Measurements from ENCODE around the gene GPSM1. TPM values are rescaled to one million over a fixed set of nuclear protein-coding genes. Genes with fewer than 3 reads are reported as not detected.
A peak's percentile ranks its signal among the peaks of the same experiment; 100 is the strongest.

GPSM1 gene
- total and polyA plus RNA-seq, 5 donors from 2014 or later: 0.59 to 12.3 (median 1.3) TPM

GRCh38 chr9:136304456-136304855 lies 22.9 kb upstream of the GPSM1 start:
- peaks cover 0 to 6% (median 4%) of the 10 kb centered on the region in 4 donors for H3K4me1 Mint-ChIP-seq
- ATAC-seq (ENCODE audit: low read depth in 2 of 2): no peak
- Histone ChIP-seq H3K36me3 (ENCODE audit: control insufficient read depth, insufficient read depth, low read length) (no peaks in the 10 kb centered on the region), H3K9me3 (ENCODE audit: control insufficient read depth in 2 of 2, low read length in 2 of 2) (no peaks in the 10 kb centered on the region), H3K4me1 (ENCODE audit: control insufficient read depth, insufficient read depth, low read length, poor library complexity, severe bottlenecking) (peaks cover 4% of the 10 kb centered on the region), H3K27me3 (ENCODE audit: control insufficient read depth, insufficient read depth, low read length) (peaks cover 2% of the 10 kb centered on the region), H3K4me3 (ENCODE audit: low read depth, low read length) (no peak overlapping the region), H3K27ac (ENCODE audit: insufficient read depth, low read length, poor library complexity, severe bottlenecking) (no peak overlapping the region)
- H3K27me3 Mint-ChIP-seq: no peaks in the 10 kb centered on the region
- no peaks in the 10 kb centered on the region for H3K36me3 Mint-ChIP-seq
- H3K27ac Mint-ChIP-seq: no peak overlapping the region
- no peak for DNase-seq
- H3K9me3 Mint-ChIP-seq: no peaks in the 10 kb centered on the region
- H3K4me3 Mint-ChIP-seq: no peak overlapping the region

- Histone ChIP-seq H3K27me3 (ENCODE audit: control insufficient read depth, insufficient read depth, low read length) (peaks cover 2% of the 10 kb centered on the region), H3K4me3 (ENCODE audit: low read depth, low read length) (no peak overlapping the region), H3K4me1 (ENCODE audit: control insufficient read depth, insufficient read depth, low read length, poor library complexity, severe bottlenecking) (peaks cover 4% of the 10 kb centered on the region), H3K27ac (ENCODE audit: insufficient read depth, low read length, poor library complexity, severe bottlenecking) (no peak overlapping the region), H3K36me3 (ENCODE audit: control insufficient read depth, insufficient read depth, low read length) (no peaks in the 10 kb centered on the region), H3K9me3 (ENCODE audit: control insufficient read depth in 2 of 2, low read length in 2 of 2) (no peaks in the 10 kb centered on the region)
- DNase-seq: no peak
- Mint-ChIP-seq H3K4me3 (no peak overlapping the region), H3K4me1 (peaks cover 0 to 6% (median 4%) of the 10 kb centered on the region in 4 donors), H3K27me3 (no peaks in the 10 kb centered on the region), H3K36me3 (no peaks in the 10 kb centered on the region), H3K9me3 (no peaks in the 10 kb centered on the region), H3K27ac (no peak overlapping the region)
- no peak for ATAC-seq (ENCODE audit: low read depth in 2 of 2)
Observed at GRCh38 chr9:136304981-136305380, 22.4 kb upstream of the GPSM1 start.

- ATAC-seq (ENCODE audit: low read depth in 2 of 2): peak in 1 of 2 donors; percentile 12
- H3K27ac Mint-ChIP-seq: no peak overlapping the region
Observed at GRCh38 chr9:136305804-136306203, 21.5 kb upstream of the GPSM1 start.

GRCh38 chr9:136306211-136307208 lies 20.8 kb upstream of the GPSM1 start:
- no peaks in the 10 kb centered on the region for H3K36me3 ChIP-seq (ENCODE audit: control insufficient read depth, insufficient read depth, low read length)
- H3K4me1 ChIP-seq (ENCODE audit: control insufficient read depth, insufficient read depth, low read length, poor library complexity, severe bottlenecking): peaks cover 10% of the 10 kb centered on the region
- H3K4me1 Mint-ChIP-seq: peaks cover 0 to 6% (median 4%) of the 10 kb centered on the region in 4 donors
- H3K27ac Mint-ChIP-seq: no peak overlapping the region
- no peaks in the 10 kb centered on the region for H3K36me3 Mint-ChIP-seq
- H3K4me3 ChIP-seq (ENCODE audit: low read depth, low read length): no peak overlapping the region
- peak overlapping the region in 1 of 4 donors; percentile 41 for H3K4me3 Mint-ChIP-seq
- H3K9me3 Mint-ChIP-seq: no peaks in the 10 kb centered on the region
- no peaks in the 10 kb centered on the region for H3K27me3 Mint-ChIP-seq
- ATAC-seq (ENCODE audit: low read depth in 2 of 2) (peak in 1 of 2 donors; percentile 27), DNase-seq (peak in 1 of 3 donors; percentile 27)
- H3K27ac ChIP-seq (ENCODE audit: insufficient read depth, low read length, poor library complexity, severe bottlenecking): no peak overlapping the region
- H3K9me3 ChIP-seq (ENCODE audit: control insufficient read depth in 2 of 2, low read length in 2 of 2): no peaks in the 10 kb centered on the region
- peaks cover 2% of the 10 kb centered on the region for H3K27me3 ChIP-seq (ENCODE audit: control insufficient read depth, insufficient read depth, low read length)

More at GRCh38 chr9:136305804-136306203, 21.5 kb upstream of the GPSM1 start:
- H3K36me3 ChIP-seq (ENCODE audit: control insufficient read depth, insufficient read depth, low read length): no peaks in the 10 kb centered on the region
- no peaks in the 10 kb centered on the region for H3K9me3 ChIP-seq (ENCODE audit: control insufficient read depth in 2 of 2, low read length in 2 of 2)
- no peaks in the 10 kb centered on the region for H3K36me3 Mint-ChIP-seq
- no peak overlapping the region for H3K27ac ChIP-seq (ENCODE audit: insufficient read depth, low read length, poor library complexity, severe bottlenecking)
- no peaks in the 10 kb centered on the region for H3K27me3 Mint-ChIP-seq
- no peak overlapping the region for H3K4me3 Mint-ChIP-seq
- H3K4me3 ChIP-seq (ENCODE audit: low read depth, low read length): no peak overlapping the region
- H3K9me3 Mint-ChIP-seq: no peaks in the 10 kb centered on the region
- no peak for DNase-seq
- peaks cover 0 to 6% (median 4%) of the 10 kb centered on the region in 4 donors for H3K4me1 Mint-ChIP-seq
- H3K4me1 ChIP-seq (ENCODE audit: control insufficient read depth, insufficient read depth, low read length, poor library complexity, severe bottlenecking): peaks cover 4% of the 10 kb centered on the region
- peaks cover 2% of the 10 kb centered on the region for H3K27me3 ChIP-seq (ENCODE audit: control insufficient read depth, insufficient read depth, low read length)

DNA sequence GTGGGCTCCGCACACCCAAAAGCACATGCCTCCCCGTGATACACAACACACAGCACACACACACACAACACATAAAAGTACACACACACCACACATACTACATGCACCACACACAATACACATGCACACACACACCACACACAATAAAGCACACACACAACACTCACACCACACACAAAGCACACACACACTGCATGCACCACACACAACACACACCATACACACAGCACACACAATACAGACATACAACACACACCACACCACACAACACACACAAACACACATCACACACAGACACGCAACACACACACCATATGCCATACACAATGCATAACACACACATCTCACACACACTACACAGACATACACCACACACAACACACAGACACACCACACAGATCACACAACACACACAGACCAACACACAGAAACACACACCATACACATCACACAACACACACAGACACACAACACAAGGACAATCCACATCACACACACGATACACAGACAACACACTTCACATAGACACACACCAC lies 20.1 kb upstream of the GPSM1 start:
- no peak overlapping the region for H3K27ac ChIP-seq (ENCODE audit: insufficient read depth, low read length, poor library complexity, severe bottlenecking)
- H3K27me3 ChIP-seq (ENCODE audit: control insufficient read depth, insufficient read depth, low read length): peaks cover 2% of the 10 kb centered on the region
- peaks cover 15% of the 10 kb centered on the region for H3K4me1 ChIP-seq (ENCODE audit: control insufficient read depth, insufficient read depth, low read length, poor library complexity, severe bottlenecking)
- no peak for ATAC-seq (ENCODE audit: low read depth in 2 of 2)
- H3K27ac Mint-ChIP-seq: no peak overlapping the region
- no peaks in the 10 kb centered on the region for H3K36me3 ChIP-seq (ENCODE audit: control insufficient read depth, insufficient read depth, low read length)
- no peaks in the 10 kb centered on the region for H3K9me3 Mint-ChIP-seq
- H3K4me1 Mint-ChIP-seq: peaks cover 0 to 6% (median 4%) of the 10 kb centered on the region in 4 donors
- peak in 1 of 3 donors; percentile 17 for DNase-seq
- no peak overlapping the region for H3K4me3 ChIP-seq (ENCODE audit: low read depth, low read length)
- H3K4me3 Mint-ChIP-seq: no peak overlapping the region
- no peaks in the 10 kb centered on the region for H3K9me3 ChIP-seq (ENCODE audit: control insufficient read depth in 2 of 2, low read length in 2 of 2)
- H3K27me3 Mint-ChIP-seq: no peaks in the 10 kb centered on the region
- no peaks in the 10 kb centered on the region for H3K36me3 Mint-ChIP-seq

- Histone ChIP-seq H3K9me3 (ENCODE audit: control insufficient read depth in 2 of 2, low read length in 2 of 2) (no peaks in the 10 kb centered on the region), H3K27ac (ENCODE audit: insufficient read depth, low read length, poor library complexity, severe bottlenecking) (no peak overlapping the region), H3K27me3 (ENCODE audit: control insufficient read depth, insufficient read depth, low read length) (peaks cover 2% of the 10 kb centered on the region), H3K4me3 (ENCODE audit: low read depth, low read length) (no peak overlapping the region), H3K4me1 (ENCODE audit: control insufficient read depth, insufficient read depth, low read length, poor library complexity, severe bottlenecking) (peaks cover 15% of the 10 kb centered on the region), H3K36me3 (ENCODE audit: control insufficient read depth, insufficient read depth, low read length) (no peaks in the 10 kb centered on the region)
- peaks cover 0 to 6% (median 4%) of the 10 kb centered on the region in 4 donors for H3K4me1 Mint-ChIP-seq
- ATAC-seq (ENCODE audit: low read depth in 2 of 2): no peak
- H3K4me3 Mint-ChIP-seq: no peak overlapping the region
- no peak overlapping the region for H3K27ac Mint-ChIP-seq
- H3K27me3 Mint-ChIP-seq: no peaks in the 10 kb centered on the region
- no peaks in the 10 kb centered on the region for H3K36me3 Mint-ChIP-seq
- H3K9me3 Mint-ChIP-seq: no peaks in the 10 kb centered on the region
- no peak for DNase-seq
Observed at GRCh38 chr9:136308006-136308701, 19.2 kb upstream of the GPSM1 start.

GRCh38 chr9:136308702-136309053 lies 18.7 kb upstream of the GPSM1 start:
- no peak overlapping the region for H3K27ac ChIP-seq (ENCODE audit: insufficient read depth, low read length, poor library complexity, severe bottlenecking)
- H3K27ac Mint-ChIP-seq: no peak overlapping the region
- H3K4me3 ChIP-seq (ENCODE audit: low read depth, low read length): no peak overlapping the region
- ATAC-seq (ENCODE audit: low read depth in 2 of 2): no peak
- no peaks in the 10 kb centered on the region for H3K9me3 ChIP-seq (ENCODE audit: control insufficient read depth in 2 of 2, low read length in 2 of 2)
- no peak for DNase-seq
- no peaks in the 10 kb centered on the region for H3K36me3 ChIP-seq (ENCODE audit: control insufficient read depth, insufficient read depth, low read length)
- peaks cover 15% of the 10 kb centered on the region for H3K4me1 ChIP-seq (ENCODE audit: control insufficient read depth, insufficient read depth, low read length, poor library complexity, severe bottlenecking)
- peaks cover 0 to 6% (median 4%) of the 10 kb centered on the region in 4 donors for H3K4me1 Mint-ChIP-seq
- no peaks in the 10 kb centered on the region for H3K9me3 Mint-ChIP-seq
- no peak overlapping the region for H3K4me3 Mint-ChIP-seq
- no peaks in the 10 kb centered on the region for H3K27me3 Mint-ChIP-seq
- H3K27me3 ChIP-seq (ENCODE audit: control insufficient read depth, insufficient read depth, low read length): peaks cover 2% of the 10 kb centered on the region
- no peaks in the 10 kb centered on the region for H3K36me3 Mint-ChIP-seq
